ENCODE results near the gene MCU.

GRCh38 chr10:72730479-72730878 is 38.5 kb downstream of the MCU start:
- TF ChIP-seq SIN3A (IDR thresholded peaks at IDR 0.05; ENCODE audit: borderline replicate concordance, insufficient read depth, low read length), result no peak
- TF ChIP-seq POLR2AphosphoS5 (IDR thresholded peaks at IDR 0.05; ENCODE audit: low read depth, low read length), result no peak
- TF ChIP-seq, protein P1, sequence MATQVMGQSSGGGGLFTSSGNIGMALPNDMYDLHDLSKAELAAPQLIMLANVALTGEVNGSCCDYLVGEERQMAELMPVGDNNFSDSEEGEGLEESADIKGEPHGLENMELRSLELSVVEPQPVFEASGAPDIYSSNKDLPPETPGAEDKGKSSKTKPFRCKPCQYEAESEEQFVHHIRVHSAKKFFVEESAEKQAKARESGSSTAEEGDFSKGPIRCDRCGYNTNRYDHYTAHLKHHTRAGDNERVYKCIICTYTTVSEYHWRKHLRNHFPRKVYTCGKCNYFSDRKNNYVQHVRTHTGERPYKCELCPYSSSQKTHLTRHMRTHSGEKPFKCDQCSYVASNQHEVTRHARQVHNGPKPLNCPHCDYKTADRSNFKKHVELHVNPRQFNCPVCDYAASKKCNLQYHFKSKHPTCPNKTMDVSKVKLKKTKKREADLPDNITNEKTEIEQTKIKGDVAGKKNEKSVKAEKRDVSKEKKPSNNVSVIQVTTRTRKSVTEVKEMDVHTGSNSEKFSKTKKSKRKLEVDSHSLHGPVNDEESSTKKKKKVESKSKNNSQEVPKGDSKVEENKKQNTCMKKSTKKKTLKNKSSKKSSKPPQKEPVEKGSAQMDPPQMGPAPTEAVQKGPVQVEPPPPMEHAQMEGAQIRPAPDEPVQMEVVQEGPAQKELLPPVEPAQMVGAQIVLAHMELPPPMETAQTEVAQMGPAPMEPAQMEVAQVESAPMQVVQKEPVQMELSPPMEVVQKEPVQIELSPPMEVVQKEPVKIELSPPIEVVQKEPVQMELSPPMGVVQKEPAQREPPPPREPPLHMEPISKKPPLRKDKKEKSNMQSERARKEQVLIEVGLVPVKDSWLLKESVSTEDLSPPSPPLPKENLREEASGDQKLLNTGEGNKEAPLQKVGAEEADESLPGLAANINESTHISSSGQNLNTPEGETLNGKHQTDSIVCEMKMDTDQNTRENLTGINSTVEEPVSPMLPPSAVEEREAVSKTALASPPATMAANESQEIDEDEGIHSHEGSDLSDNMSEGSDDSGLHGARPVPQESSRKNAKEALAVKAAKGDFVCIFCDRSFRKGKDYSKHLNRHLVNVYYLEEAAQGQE (IDR thresholded peaks at IDR 0.05; ENCODE audit: insufficient read depth in 1 of 2, low read depth in 2 of 2, low read length in 2 of 2), result no peak
- no peak for TF ChIP-seq TAF1 (IDR thresholded peaks at IDR 0.05; ENCODE audit: borderline replicate concordance, insufficient read depth, low read length)
- no peak for TF ChIP-seq FOXP2 (optimal IDR thresholded peaks at IDR 0.05; ENCODE audit: borderline replicate concordance, extremely low read depth, extremely low read length, insufficient read depth)

All from PFSK-1 (cell line).